Measurements from ENCODE around the gene UCMA.
A peak's percentile ranks its signal among the peaks of the same experiment; 100 is the strongest.
"Not testable (repeated sequence)": the region's sequence is repeated elsewhere in the genome, so short reads cannot be mapped to it uniquely, and the experiment has no call there.

The UCMA gene, protein sequence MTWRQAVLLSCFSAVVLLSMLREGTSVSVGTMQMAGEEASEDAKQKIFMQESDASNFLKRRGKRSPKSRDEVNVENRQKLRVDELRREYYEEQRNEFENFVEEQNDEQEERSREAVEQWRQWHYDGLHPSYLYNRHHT

DNA sequence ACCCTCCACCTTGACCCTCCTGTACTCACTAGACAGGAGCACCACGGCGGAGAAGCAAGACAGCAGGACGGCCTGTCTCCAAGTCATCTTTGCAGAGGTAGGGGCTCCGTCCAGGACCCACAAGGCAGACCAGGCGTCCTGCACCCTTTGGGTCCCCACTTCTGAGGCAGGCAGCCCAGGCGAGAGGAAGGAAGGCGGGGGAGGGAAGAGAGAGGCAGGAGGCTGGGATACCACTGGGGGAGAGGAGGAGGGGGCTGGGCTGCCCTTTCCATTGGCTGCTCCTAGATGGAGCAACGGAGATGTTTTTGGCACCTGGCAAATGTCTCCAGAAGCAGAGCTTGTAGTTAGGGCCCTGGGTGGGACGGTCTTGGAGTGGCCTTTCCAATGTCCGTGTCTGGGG is at the start of gene UCMA:
UCMA (minus strand) TSS at position 203 of the 400 bp plus-strand sequence; CDS start at position 87, 116 bp downstream.
- intact Hi-C loops (cut with DNase I): no loop called here
- peak in 2 of 42 donors; percentile 12 to 16 for DNase-seq

DNA sequence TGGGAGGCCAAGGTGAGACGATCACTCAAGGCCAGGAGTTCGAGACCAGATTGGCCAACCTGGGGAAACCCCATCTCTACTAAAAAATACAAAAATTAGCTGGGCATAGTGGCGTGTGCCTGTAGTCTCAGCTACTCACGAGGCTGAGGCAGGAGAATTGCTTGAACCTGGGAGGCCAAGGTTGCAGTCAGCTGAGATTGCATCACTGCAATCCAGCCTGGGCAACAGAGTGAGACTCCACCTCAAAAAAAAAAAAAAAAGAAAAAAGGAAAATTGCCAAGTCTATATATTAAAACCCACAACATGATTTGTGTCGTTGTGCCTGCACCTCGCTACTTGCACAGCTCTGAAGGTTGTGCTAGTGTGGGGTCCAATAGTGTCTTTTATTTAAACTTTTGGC is 48.2 kb upstream of the UCMA start:
- DNase-seq; intact Hi-C loops (cut with DNase I): not testable (repeated sequence)

DNA sequence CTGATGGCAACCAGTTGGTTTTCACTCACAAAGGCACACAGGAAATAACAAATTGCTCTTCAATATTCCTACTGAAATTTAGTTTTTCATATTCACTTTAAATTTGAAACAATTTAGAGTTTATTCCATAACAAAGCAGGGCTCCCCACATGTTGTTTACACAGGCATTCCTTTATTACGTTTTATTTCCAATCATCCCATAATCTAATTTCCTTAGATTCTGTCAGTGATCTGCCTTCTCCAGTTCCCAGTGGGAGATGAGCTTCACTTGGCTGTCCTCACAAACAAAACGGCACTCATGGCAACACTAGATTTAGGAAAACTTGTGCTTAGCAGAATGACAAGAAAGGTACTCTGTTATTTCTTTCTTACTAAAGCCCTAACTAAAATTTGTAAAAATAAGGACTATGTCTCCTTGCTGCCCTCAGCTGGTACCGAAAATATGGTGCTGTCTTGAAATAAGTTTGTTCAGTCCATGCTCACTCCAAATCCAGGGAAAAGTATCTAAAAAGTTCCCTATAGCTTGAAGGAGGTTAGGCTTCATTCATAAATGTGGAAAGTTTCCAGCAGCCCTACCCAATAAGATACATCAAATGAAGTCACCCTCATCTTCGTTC is 42.7 kb upstream of the UCMA start:
- peak in 2 of 42 donors; percentile 6 to 7 for DNase-seq
- intact Hi-C loops (cut with DNase I): no loop called here

DNA sequence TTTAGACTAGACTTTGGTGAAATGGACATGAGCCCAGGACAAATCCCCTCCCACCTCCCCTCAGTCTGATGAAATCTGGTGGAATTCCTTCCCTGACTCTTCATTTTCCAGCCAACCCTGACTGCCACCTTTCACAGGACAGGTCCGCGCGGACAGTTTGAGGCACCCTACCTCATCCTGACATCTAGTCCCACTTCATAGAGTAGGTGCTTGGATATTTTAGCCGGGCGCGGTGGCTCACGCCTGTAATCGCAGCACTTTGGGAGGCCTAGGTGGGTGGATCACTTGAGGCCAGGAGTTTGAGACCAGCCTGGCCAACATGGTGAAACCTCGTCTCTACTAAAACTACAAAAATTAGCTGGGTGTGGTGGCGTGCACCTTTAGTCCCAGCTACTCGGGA is 42.0 kb upstream of the UCMA start:
- intact Hi-C loops (cut with DNase I): not testable (repeated sequence)
- DNase-seq: peak in 1 of 42 donors; percentile 30

DNA sequence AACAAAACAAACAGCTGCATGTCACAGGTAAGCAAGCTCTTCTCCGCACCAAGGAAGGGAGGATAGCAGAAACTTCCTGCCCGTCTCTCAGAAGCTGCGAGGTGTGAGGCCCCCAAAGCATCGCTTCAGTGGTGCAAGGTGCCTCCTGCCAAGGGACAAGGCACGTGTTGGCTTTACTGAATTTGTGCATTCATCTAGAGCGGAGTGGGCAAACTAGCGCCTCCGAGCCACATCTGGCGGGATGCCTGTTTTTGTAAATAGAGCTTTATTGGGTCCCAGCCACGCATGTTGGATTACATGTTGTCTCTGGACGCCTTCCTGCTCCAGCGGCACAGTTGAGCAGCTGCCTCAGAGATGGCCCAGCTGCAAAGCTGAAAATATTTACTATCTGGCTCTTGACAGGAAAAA is 38.0 kb upstream of the UCMA start:
- peak; percentile 43 to 91 (median 78) for DNase-seq
- intact Hi-C loops (cut with DNase I): no loop called here

DNA sequence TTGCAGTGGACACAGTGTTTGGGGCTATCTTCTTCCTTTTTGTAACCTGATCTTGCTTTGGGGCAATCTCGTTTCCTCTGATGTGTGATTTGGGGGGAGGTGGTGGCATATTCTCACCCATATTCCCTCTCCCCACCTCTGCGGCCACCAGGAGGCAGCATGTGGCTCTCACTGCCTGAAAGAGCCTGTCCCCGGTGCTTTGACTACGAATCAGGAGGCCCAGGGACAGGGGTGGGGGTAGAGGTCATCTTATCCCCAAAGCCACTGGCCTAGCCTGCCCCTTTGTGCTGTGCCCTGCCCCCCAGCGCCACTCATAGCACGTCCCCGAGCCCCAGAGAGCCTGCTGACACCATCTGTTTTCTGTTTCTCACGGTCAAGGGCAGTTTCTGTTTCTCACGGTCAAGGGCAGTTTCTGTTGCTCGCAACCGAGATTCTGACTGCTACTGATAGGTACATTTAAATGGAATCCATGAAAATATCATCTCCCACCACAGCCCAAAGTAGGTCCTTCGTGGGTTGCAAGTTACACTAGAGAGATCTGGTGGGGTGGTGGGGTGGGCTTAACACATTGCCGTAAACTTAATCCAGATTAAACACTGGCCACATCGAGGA is 37.5 kb upstream of the UCMA start:
- intact Hi-C loops (cut with DNase I): no loop called here

DNA sequence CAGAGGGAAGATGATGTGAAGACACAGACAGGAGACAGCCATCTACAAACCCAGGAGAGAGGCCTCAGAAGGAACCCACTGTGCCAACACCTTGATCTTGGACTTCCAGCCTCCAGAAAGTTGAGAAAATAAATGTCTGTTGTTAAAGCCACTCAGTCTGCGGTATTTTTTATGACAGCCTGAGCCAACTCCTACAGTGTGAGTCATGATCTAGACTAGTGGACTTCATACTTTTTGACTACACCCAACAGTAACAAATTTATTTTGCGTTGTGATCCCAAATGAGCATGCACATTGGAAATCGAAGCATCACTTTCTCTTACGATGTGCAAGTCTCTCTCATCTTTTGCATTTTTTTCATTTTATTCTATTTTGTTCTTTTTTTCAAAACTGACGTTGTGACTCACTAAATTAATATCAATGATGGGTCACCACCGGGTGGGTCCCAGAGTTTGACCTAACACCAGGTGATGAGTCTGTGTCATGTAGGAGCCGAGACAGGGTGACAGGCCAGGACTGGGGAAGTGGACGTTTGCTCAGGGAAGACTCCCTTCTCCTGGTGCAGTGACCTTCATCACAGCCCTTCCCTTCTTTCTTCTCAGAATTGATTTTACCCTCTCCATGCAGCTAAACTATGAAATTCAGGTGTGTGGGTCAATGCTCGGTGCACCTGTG is 36.8 kb upstream of the UCMA start:
- intact Hi-C loops (cut with DNase I): no loop called here
- DNase-seq: no peak

More for the DNA sequence above, 37.5 kb upstream of the UCMA start:
- DNase-seq: peak in 36 of 42 donors; percentile 5 to 77 (median 40)

DNA sequence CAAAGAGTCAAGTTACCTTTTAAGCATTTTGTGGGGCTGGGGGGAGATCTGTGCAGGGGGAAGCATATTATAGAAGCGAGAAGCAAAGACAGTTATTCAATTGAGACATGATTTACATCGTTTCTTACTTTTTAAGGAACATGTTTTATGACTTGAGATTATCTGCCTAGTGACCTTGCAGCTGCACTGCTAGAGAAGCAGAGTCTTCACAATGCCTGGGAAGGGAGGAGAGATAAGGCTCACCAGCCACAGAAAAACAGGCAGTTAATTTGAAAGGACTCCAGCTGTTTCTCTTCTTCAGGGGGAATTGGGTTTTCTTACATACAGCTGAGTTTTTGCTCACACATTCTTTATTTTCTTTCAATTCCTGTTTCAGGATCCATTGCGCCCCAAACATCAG is 34.7 kb upstream of the UCMA start:
- intact Hi-C loops (cut with DNase I): no loop called here
- no peak for DNase-seq

DNA sequence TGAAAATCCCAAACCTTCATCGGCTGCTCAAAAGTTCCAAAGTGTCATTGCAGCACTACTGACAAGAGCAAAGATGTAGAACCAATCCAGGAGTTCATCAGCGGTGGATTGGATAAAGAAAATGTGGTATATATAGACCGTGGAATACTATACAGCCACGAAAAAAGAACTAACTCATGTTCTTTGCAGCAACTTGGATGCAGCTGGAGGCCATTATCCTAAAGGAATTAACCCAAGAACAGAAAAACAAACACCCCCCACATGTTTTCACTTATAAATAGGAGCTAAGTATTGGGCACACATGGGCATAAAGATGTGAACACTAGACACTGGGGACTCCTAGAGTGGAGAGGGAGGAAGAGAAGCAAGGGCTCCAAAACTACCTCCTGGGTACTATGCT is 34.1 kb upstream of the UCMA start:
- intact Hi-C loops (cut with DNase I): no loop called here
- DNase-seq: no peak

DNA sequence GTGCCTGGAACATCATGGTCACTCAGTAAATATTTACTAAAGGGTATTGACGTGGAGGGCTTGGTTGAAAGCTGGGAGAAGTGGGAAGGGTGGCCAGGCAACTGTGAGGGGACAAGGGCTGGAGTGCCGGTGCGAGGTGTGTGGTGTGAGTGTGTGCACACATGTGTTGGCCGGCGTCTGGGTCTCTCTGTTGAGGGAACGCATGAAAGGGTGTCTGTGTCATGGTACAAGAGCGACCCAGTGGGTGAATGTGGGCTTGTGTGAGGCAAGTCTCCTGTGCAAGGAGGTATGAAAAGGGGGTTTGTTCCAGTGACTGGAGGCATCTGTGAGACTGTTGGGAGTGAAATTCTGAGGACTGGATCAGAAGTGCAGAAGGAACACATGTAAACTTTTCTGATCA is 29.4 kb upstream of the UCMA start:
- intact Hi-C loops (cut with DNase I): no loop called here
- no peak for DNase-seq

DNA sequence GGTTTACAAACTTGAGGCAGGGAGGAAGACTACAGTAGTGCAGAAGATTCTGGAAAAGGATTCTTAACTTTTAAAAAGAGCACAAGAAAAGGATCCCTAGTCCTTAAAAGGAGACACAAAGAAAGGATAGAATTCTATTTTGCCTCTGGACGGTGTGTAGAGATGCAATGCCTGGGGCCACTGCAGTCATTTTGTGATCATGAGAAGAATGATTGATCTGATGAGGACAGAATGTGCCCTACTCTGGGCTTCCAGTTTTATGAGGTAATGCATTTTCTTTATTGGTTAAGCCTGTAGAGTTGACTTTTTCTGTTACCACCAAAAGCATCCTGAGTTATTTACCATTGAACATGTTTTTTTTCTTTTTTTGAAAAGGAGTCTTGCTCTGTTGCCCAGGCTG is 28.3 kb upstream of the UCMA start:
- intact Hi-C loops (cut with DNase I): no loop called here
- DNase-seq: no peak

DNA sequence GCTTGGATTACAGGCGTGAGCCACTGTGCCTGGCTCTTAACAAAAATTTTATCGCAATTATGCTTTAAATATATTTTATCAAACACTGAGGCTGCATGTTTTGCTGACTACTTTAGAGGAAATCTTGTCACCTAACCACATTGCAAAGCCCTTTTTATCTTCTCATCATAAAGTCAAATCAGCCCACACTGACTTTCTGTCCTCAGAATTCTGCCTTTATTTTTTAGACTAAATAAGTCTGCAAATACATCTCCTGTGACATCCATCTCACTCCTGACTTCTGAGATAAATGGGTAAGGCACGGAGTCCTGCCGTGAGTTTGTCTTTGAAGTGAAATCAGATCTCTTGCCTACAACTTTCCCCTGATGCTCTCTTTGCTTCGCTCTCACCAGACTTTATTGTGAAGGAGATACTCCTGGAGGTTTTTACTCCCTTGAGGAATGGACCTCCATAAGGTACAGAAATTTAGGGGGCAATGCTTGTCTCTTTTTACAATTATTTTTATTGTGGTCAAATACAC is 23.5 kb upstream of the UCMA start:
- no peak for DNase-seq
- intact Hi-C loops (cut with DNase I): no loop called here

DNA sequence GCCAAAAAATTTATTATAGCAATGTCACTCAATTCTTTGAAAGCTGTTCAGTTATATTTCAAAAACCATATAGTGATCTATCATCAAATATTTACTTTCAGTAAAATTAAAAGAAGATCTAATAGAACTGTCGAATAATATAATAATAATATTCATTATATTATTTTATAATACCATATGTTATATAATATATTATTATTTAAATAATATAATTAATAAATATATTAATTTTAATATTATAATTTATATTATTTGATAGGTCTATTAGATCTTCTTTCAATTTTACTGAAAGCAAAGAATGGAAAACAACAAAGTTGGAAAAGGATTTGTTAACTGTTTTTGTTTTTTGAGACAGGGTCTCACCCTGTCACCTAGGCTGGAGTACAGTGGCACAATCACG is 22.5 kb upstream of the UCMA start:
- intact Hi-C loops (cut with DNase I): no loop called here
- no peak for DNase-seq

DNA sequence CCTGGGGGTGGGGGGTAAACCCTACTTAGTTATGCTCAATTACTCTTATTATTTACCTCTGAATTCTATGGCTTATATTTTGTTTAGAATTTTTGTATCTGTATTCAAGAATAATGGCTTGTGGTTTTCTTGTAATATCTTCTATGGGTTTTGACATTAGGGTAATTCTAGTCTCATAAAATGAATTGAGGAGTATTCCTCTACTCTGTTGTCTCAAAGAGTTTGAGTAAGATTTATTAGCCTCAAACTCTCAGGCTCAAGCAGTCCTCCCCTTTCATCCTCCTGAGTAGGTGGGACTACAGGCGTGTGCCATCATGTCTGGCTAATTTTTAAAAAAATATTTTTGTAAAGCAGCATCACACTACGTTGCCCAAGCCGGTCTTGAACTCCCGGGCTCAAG is 19.6 kb upstream of the UCMA start:
- intact Hi-C loops (cut with DNase I): no loop called here
- no peak for DNase-seq

DNA sequence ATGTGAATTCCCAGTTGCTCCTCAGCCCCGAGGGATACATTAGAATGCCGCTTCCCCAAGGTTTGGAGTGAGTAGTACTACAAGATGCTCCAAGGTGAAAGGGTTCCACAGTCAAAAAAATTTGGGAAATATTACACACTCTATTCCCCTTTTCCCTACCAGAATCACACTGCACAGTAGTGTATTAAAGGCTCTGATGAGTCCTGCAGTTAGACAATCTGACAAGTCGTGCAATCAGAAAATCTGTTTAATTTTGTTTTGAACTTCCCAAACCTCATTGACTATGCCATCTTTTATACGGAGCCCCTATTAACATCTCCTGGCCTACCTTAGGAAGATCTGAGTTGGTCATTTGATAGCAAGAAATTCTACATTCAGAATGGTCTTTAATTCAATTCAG is 13.6 kb upstream of the UCMA start:
- intact Hi-C loops (cut with DNase I): no loop called here
- DNase-seq: no peak

DNA sequence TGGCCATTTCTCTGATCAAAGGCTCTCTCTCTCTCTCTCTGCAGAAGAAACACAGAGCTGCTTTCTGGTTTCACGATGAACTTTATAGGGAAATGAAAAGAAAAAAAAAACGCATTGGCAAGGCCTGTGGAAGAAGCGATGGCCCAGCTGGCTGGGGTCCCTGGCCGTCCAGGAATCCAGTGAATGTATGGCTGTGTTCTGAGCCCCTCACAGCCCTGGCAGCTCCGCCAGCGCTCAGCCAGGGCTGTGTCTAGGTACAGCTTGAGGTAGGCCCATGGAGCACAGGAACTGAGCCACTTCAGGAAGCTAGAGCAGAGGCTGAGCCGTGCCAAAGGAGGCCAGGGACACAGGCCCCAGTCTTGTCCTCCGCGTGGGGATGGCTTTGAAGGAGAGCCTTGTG is 13.1 kb upstream of the UCMA start:
- DNase-seq: no peak
- intact Hi-C loops (cut with DNase I): no loop called here

DNA sequence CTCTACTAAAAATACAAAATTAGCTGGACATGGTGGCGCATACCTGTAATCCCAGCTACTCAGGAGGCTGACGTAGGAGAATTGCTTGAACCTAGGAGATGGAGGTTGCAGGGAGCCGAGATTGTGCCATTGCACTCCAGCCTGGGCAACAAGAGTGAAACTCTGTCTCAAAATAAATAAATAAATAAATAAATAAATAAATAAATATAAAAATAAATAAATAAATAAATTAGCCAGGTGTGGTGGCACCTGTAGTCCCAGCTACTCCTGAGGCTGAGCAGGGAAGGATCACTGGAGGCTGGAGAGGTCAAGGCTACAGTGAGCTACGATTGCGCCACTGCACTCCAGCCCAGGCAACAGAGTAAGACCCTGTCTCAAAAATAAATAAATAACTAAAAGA is 8.1 kb upstream of the UCMA start:
- intact Hi-C loops (cut with DNase I); DNase-seq: not testable (repeated sequence)

DNA sequence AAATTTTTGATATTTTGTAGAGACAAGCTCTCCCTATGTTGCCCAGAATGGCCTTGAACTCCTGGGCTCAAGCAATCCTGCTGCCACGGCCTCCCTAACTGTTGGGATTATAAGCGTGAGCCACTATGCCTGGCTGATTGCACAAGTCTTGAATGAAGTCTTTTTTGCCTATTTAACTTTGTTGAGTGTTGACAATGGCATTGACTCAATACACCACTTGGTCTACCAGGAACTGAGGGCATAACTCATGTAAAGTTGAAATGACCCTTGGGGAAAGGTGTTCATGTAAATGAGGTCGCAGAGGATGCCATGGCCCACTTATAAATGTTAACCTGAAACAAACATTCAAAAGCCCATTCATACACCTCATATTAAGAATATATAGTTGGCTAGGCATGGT is 7.4 kb upstream of the UCMA start:
- intact Hi-C loops (cut with DNase I): no loop called here
- no peak for DNase-seq

DNA sequence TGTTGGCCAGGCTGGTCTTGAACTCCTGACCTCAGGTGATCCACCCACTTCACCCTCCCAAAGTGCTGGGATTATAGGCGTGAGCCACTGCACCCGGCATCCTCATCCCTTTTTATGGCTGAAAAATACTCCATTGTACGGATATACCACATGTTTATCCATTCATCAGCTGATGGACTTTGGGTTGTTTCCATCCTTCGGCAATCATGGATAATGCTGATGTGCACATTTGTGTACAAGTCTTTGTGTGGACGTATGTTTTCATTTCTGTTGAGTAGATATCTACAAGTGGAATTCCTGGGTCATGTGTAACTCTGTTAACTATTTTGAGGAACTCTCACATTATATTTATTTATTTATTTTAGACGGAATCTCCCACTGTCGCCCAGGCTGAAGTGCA is 5.7 kb upstream of the UCMA start:
- intact Hi-C loops (cut with DNase I): no loop called here
- no peak for DNase-seq
